Trophoblast cell (in vitro differentiated cells and primary cell): ENCODE measurements around the gene CCNB2.

ENCODE experiments used
- DNase-seq, 2 donors: peaks; one replicate each; pipeline ENCODE4 v3.0.0-alpha.2; 2016
- H2AFZ ChIP-seq: 2 replicates; pipeline ENCODE4 v1.6.1; 2013; ENCODE audit warnings: low read length, moderate library complexity, mild to moderate bottlenecking; ENCODE audit not compliant: insufficient read depth, poor library complexity
- H2AK5ac ChIP-seq: 2 replicates; pipeline ENCODE4 v1.6.1; 2013; ENCODE audit warnings: mild to moderate bottlenecking, low read length
- H2BK120ac ChIP-seq: 2 replicates; pipeline ENCODE4 v1.6.1; 2013; ENCODE audit warnings: low read length, mild to moderate bottlenecking, moderate library complexity; ENCODE audit not compliant: insufficient read depth, poor library complexity
- H2BK12ac ChIP-seq: 2 replicates; pipeline ENCODE4 v1.6.1; 2013; ENCODE audit warnings: mild to moderate bottlenecking, low read length, moderate library complexity
- H2BK5ac ChIP-seq: 2 replicates; pipeline ENCODE4 v1.6.1; 2013; ENCODE audit warnings: low read length, low read depth, moderate library complexity, mild to moderate bottlenecking; ENCODE audit not compliant: poor library complexity
- H3K14ac ChIP-seq: 2 replicates; pipeline ENCODE4 v1.6.1; 2013; ENCODE audit warnings: mild to moderate bottlenecking, low read length
- H3K18ac ChIP-seq: 2 replicates; pipeline ENCODE4 v1.6.1; 2013; ENCODE audit warnings: mild to moderate bottlenecking, low read length
- H3K23ac ChIP-seq: 2 replicates; pipeline ENCODE4 v1.6.1; 2013; ENCODE audit warnings: low read length
- H3K27ac ChIP-seq: 2 replicates; pipeline ENCODE4 v1.5.1; 2013; ENCODE audit warnings: low read depth, mild to moderate bottlenecking, inconsistent platforms, low read length, moderate library complexity
- H3K27me3 ChIP-seq: 2 replicates; pipeline ENCODE4 v1.6.1; 2013; ENCODE audit warnings: inconsistent platforms, mild to moderate bottlenecking, low read length, moderate library complexity; ENCODE audit not compliant: insufficient read depth
- H3K36me3 ChIP-seq, 2 experiments: 1 replicate in 1 of 2; 2 replicates in 1 of 2; pipeline ENCODE4 v1.6.1; 2013; ENCODE audit warnings: low read length in 2 of 2, mild to moderate bottlenecking in 2 of 2, moderate library complexity in 1 of 2; ENCODE audit not compliant: insufficient read depth in 2 of 2, control insufficient read depth in 1 of 2
- H3K4ac ChIP-seq: 2 replicates; pipeline ENCODE4 v1.6.1; 2013; ENCODE audit warnings: low read depth, mild to moderate bottlenecking, low read length, moderate library complexity
- H3K4me1 ChIP-seq, 2 experiments: 1 replicate in 1 of 2; 2 replicates in 1 of 2; pipeline ENCODE4 v1.6.1; 2013; ENCODE audit warnings: low read length in 2 of 2, mild to moderate bottlenecking in 2 of 2, moderate library complexity in 1 of 2; ENCODE audit not compliant: insufficient read depth in 2 of 2, control insufficient read depth in 1 of 2
- H3K4me2 ChIP-seq: 2 replicates; pipeline ENCODE4 v1.6.1; 2013; ENCODE audit warnings: inconsistent platforms, mild to moderate bottlenecking, low read length, moderate library complexity
- H3K4me3 ChIP-seq: 2 replicates; pipeline ENCODE4 v1.5.1; 2013; ENCODE audit warnings: mild to moderate bottlenecking, low read depth, low read length, inconsistent platforms
- H3K79me1 ChIP-seq: one replicate; pipeline ENCODE4 v1.6.1; 2013; ENCODE audit warnings: low read length
- H3K79me2 ChIP-seq: 2 replicates; pipeline ENCODE4 v1.6.1; 2013; ENCODE audit warnings: low read length, mild to moderate bottlenecking; ENCODE audit not compliant: control insufficient read depth, insufficient read depth, poor library complexity
- H3K9ac ChIP-seq: 2 replicates; pipeline ENCODE4 v1.6.1; 2013; ENCODE audit warnings: mild to moderate bottlenecking, low read length
- H3K9me3 ChIP-seq: 2 replicates; pipeline ENCODE4 v1.6.1; 2013; ENCODE audit warnings: low read depth, mild to moderate bottlenecking, control low read depth, inconsistent platforms, low read length; ENCODE audit not compliant: insufficient read depth
- H4K12ac ChIP-seq: 2 replicates; pipeline ENCODE4 v1.6.1; 2013; ENCODE audit warnings: low read depth, mild to moderate bottlenecking, low read length, moderate library complexity
- H4K8ac ChIP-seq: 2 replicates; pipeline ENCODE4 v1.6.1; 2013; ENCODE audit warnings: low read depth, mild to moderate bottlenecking, low read length, moderate library complexity
- H4K91ac ChIP-seq: one replicate; pipeline ENCODE4 v1.6.1; 2013; ENCODE audit warnings: low read depth, mild to moderate bottlenecking, low read length, moderate library complexity
- WGBS: extraction: QIAGEN DNeasy Blood & Tissue Kit; methylation state at CpG from one replicate; pipeline ENCODE4 v1.1.7; 2013; ENCODE audit warnings: missing lambda C conversion rate; ENCODE audit not compliant: insufficient read length, insufficient coverage; ENCODE audit errors: extremely low coverage; 5-methylcytosine and 5-hydroxymethylcytosine counted together

Gene CCNB2

DNA sequence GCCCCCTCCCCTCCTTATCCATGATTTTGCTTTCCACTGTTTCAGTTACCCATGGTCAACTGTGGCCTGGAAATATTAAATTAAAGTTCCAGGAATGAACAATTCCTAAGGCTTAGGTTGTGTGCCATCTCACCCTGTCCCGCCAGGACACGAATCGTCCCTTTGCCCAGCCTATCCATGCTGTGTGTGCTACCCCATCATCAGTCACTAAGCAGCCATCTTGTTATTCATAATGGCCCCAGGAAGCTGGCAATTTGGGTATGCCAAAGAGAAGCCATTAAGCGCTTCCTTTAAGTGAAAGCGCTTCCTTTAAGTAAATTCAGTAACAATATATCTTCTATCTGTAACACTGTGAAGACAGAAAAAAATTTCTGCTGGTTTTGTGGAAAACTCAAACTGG lies 52.5 kb downstream of the CCNB2 start:
- Histone ChIP-seq H3K23ac (no peak overlapping the region), H4K91ac (no peak overlapping the region), H3K4me1 (no peaks in the 10 kb centered on the region), H3K4me2 (no peak overlapping the region), H2BK120ac (no peak overlapping the region), H3K4ac (no peak overlapping the region), H3K36me3 (peaks cover 27 to 38% of the 10 kb centered on the region in 2 experiments), H3K27me3 (no peaks in the 10 kb centered on the region), H4K12ac (no peak overlapping the region), H4K8ac (no peak overlapping the region), H2AFZ (no peak overlapping the region), H3K79me1 (no peaks in the 10 kb centered on the region), H3K14ac (no peak overlapping the region), H3K18ac (no peak overlapping the region), H3K79me2 (no peaks in the 10 kb centered on the region), H3K4me3 (no peak overlapping the region), H3K9me3 (no peaks in the 10 kb centered on the region), H2AK5ac (no peak overlapping the region), H2BK5ac (no peak overlapping the region), H2BK12ac (no peak overlapping the region), H3K27ac (no peak overlapping the region), H3K9ac (no peak overlapping the region)
- no peak for DNase-seq
- WGBS: no CpG with 5 or more reads among the region's 5 CpGs

DNA sequence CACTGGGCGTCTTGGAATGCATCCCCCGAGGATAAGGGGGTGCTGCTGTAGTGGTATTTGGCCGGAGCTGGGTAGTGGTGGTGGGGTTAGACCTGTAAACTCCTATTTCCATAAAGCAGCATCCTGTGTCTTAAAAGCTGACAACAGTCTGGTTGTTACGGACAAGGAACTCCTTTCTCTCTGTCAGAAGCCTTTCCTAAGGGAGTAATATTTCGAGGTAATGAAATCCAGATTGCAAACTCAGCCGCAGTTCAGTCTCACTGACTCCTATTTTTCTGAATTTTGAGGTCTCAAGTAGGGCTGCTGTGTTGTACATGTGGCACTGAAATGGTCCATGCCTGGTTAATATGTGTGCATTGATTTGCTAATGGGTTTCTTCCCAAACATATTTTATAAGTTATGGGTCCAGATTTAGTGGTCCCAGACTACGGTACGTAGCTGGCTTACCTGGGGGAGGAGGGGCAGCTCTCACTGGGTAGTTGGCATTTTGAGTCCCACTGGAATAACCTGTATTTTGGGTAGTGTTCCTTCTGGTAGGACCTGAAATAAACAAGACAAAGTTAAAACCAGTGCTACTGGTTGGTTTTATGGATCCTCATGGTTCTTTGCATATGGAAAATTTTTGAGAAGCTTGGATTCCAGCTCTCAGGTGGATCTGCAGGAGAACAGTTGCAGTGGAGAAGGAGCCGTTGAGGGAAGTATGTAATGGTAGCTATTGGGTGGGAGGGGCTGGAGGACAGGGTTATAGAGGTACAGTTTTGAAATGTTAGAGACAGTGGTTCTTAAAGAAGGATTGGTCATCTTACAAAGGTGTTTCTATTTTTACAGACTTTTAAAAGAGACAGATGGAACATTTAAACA lies 53.1 kb downstream of the CCNB2 start:
- H3K27me3 ChIP-seq: no peaks in the 10 kb centered on the region
- no peak overlapping the region for H2BK5ac ChIP-seq
- no CpG with 5 or more reads among the region's 9 CpGs for WGBS
- no peaks in the 10 kb centered on the region for H3K4me1 ChIP-seq
- no peaks in the 10 kb centered on the region for H3K79me2 ChIP-seq
- no peak overlapping the region for H4K91ac ChIP-seq
- no peak overlapping the region for H3K9ac ChIP-seq
- no peak overlapping the region for H3K27ac ChIP-seq
- H2BK120ac ChIP-seq: no peak overlapping the region
- no peak overlapping the region for H3K18ac ChIP-seq
- H4K12ac ChIP-seq: no peak overlapping the region
- H3K4me3 ChIP-seq: no peak overlapping the region
- H2BK12ac ChIP-seq: no peak overlapping the region
- no peak overlapping the region for H2AK5ac ChIP-seq
- H3K79me1 ChIP-seq: no peaks in the 10 kb centered on the region
- H3K4me2 ChIP-seq: no peak overlapping the region
- H3K4ac ChIP-seq: no peak overlapping the region
- DNase-seq: no peak
- peaks cover 27 to 32% of the 10 kb centered on the region in 2 experiments for H3K36me3 ChIP-seq
- H3K14ac ChIP-seq: no peak overlapping the region
- no peak overlapping the region for H3K23ac ChIP-seq
- H2AFZ ChIP-seq: no peak overlapping the region
- no peaks in the 10 kb centered on the region for H3K9me3 ChIP-seq
- no peak overlapping the region for H4K8ac ChIP-seq

DNA sequence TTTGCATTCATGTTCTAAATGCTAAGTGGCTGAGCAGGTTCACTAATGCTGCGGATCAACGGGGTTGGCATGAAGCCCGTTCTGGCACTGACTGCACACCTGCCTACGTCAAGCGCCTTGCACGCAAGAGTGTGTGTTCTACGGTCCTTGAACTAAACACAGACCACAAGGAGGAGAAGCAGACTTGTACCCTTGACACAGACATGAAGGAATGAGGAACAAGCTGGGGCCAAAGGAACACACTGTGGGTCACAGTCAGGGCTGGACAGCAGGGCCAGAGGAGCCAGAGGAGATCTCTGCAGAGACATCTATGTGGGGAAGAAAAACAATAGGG lies 53.7 kb downstream of the CCNB2 start:
- H2BK120ac ChIP-seq: no peak overlapping the region
- no peak overlapping the region for H3K9ac ChIP-seq
- no peak overlapping the region for H4K8ac ChIP-seq
- H3K79me2 ChIP-seq: no peaks in the 10 kb centered on the region
- no peak overlapping the region for H3K23ac ChIP-seq
- H2BK12ac ChIP-seq: no peak overlapping the region
- H3K4me2 ChIP-seq: no peak overlapping the region
- H3K4me3 ChIP-seq: no peak overlapping the region
- DNase-seq: no peak
- no peak overlapping the region for H2BK5ac ChIP-seq
- H3K27ac ChIP-seq: no peak overlapping the region
- H2AFZ ChIP-seq: no peak overlapping the region
- no peaks in the 10 kb centered on the region for H3K79me1 ChIP-seq
- H3K27me3 ChIP-seq: no peaks in the 10 kb centered on the region
- H3K14ac ChIP-seq: no peak overlapping the region
- H2AK5ac ChIP-seq: no peak overlapping the region
- H3K36me3 ChIP-seq: peaks cover 25 to 27% of the 10 kb centered on the region in 2 experiments
- H3K4me1 ChIP-seq: no peaks in the 10 kb centered on the region
- no peaks in the 10 kb centered on the region for H3K9me3 ChIP-seq
- no peak overlapping the region for H4K91ac ChIP-seq
- no peak overlapping the region for H4K12ac ChIP-seq
- no peak overlapping the region for H3K18ac ChIP-seq
- no peak overlapping the region for H3K4ac ChIP-seq
- no CpG with 5 or more reads among the region's 7 CpGs for WGBS

- Histone ChIP-seq H2BK5ac (no peak overlapping the region), H3K4me3 (no peak overlapping the region), H2BK12ac (no peak overlapping the region), H3K79me2 (no peaks in the 10 kb centered on the region), H3K18ac (no peak overlapping the region), H3K27ac (no peak overlapping the region), H4K8ac (no peak overlapping the region), H3K14ac (no peak overlapping the region), H3K23ac (no peak overlapping the region), H3K27me3 (no peaks in the 10 kb centered on the region), H3K9ac (no peak overlapping the region), H3K4me1 (no peaks in the 10 kb centered on the region), H3K9me3 (no peaks in the 10 kb centered on the region), H2BK120ac (no peak overlapping the region), H2AFZ (no peak overlapping the region), H3K79me1 (no peaks in the 10 kb centered on the region), H3K36me3 (peaks cover 21 to 25% of the 10 kb centered on the region in 2 experiments), H3K4me2 (no peak overlapping the region), H4K91ac (no peak overlapping the region), H2AK5ac (no peak overlapping the region), H3K4ac (no peak overlapping the region), H4K12ac (no peak overlapping the region)
- no CpG with 5 or more reads among the region's 9 CpGs for WGBS
- DNase-seq: no peak
Observed at GRCh38 chr15:59159210-59159609, 54.3 kb downstream of the CCNB2 start.
